GM19351 (cell line): ENCODE data around the gene KRTAP12-2.

ENCODE experiments used
- ATAC-seq: cut with Tn5 transposase; IDR thresholded peaks from one replicate; pipeline ENCODE4 v1.9.1; 2021; ENCODE audit warnings: mild to moderate bottlenecking, moderate library complexity; ENCODE audit not compliant: unreplicated experiment

KRTAP12-2 gene, protein sequence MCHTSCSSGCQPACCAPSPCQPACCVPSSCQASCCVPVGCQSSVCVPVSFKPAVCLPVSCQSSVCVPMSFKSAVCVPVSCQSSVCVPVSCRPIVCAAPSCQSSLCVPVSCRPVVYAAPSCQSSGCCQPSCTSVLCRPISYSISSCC

DNA sequence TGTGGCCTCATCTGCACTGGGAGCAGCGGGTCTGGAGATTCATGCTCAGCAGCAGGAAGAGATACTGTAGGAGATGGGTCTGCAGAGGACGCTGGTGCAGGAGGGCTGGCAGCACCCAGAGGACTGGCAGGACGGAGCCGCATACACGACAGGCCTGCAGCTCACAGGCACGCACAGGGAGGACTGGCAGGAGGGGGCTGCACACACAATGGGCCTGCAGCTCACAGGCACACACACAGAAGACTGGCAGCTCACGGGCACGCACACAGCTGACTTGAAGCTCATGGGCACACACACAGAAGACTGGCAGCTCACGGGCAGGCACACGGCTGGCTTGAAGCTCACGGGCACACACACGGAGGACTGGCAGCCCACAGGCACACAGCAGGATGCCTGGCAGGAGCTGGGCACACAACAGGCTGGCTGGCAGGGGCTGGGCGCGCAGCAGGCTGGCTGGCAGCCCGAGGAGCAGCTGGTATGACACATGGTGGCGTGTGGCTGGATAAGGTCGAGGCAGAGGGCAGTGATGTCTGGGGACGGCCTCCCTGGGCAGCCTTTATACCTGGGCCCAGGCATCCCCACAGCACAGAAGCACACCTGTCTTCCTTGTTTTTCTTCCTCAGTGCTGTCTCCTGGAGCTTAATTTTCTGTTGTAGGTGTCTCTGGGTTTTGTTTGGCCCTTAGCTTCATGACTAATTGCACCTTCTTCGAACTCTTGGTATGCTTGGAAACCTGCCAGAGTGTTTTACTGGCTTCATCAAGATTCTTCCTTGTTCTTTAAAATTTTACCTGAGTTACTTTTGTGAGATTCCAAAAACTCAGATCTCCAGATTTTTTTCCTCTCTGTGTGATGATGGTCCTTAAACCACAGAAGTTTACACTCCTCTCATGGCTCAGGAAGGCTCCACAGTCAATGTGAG lies at the start of gene KRTAP12-2:
Gene KRTAP12-2, minus strand, starts transcription at position 527 of the 920 bp plus-strand sequence. Its CDS starts 41 bp downstream, at position 486.
- no peak for ATAC-seq

DNA sequence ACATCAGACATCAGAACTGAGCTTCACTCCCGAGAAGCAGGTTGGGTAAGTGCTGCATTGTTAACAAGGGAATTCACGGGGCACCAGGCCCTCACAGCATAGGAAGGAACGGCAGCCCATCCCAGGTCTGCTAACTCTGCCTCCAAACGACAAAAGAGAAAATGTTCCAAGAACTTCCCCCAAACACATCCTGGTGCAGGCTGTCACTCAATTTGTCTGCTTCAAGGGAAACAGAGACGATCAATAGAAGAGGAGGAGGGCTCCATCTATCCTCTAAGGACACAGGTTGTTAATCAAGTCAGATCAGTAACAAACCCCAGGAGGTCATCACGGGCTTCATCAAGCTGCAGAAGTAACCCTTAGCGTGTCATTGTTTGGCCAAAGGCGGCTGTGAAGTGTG lies 48.2 kb upstream of the KRTAP12-2 start:
- ATAC-seq, result no peak

DNA sequence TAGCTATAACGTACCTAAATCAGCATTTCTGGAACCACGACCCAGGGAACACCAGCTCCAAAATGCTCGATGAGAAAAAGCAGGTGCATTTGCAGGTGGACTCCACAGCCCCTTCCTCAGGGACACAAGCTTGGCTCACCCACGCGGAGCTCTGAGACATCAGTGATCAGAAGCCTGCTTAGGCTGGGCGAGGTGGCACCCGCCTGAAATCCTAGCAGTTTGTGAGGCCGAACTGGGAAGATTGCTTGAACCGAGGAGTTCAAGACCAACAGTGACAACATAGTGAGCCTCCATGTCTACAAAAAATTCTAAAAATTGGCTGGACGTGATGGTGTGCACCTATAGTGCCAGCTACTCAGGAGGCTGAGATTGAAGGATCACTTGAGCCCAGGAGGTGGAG lies 47.1 kb upstream of the KRTAP12-2 start:
- ATAC-seq, result no peak

DNA sequence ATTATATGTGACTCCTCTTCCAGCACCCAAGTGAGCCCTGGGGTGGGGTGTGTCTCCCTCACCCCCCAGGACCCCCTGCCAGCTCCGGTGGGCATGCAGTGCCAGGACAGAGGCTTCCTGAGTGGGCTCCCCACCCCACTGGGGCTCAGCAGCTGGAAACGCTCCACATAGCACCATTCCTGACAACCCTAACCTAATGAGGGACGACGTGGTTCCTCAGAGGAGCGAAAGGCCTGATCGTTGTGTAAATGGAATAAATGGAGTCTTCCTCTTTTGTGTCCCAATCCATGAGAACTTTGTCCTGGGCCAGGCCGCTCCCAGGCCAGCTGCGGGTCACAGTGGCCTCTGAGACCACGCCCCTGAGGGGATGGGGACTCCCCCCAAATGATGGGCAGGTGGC lies 46.4 kb upstream of the KRTAP12-2 start:
- no peak for ATAC-seq

DNA sequence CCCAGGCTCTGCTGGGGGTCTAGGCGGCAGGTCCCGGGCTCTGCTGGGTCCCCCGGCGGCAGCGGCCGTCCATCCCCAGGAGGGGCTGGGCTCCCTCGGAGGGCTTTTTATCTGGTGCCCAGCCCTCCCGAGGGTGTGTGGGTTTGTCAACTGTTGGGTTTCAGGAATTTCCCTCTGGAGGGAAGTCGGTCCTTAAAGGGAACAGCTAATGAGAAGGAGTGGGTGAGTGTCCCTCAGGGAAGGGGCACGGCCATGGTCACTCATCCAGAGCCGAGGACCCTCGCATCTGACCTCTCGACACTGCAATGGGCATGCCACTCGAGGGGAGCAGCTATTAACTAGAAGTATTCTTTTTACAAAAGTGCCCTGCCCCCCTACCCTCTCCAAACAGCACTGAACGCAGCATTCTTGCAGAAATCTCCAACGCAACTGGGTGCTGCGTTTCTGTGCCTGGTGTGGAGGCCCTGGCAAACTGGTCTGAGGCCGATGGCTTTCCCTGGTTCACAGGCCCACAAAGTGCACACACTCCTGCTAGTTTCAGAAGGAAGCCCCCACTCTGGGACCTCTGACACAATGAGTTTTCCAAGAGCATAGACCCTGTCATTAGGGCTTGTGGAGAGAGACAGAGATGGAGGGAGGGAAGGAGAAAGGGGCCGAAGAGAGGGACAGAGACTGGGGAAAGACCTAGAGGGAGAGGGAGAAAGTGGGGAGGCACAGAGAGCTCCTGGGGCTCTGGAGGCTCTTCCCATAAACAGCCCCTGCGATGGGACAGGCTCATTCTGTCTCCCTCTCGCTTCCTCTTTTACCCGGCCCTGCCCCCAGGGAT lies 45.7 kb upstream of the KRTAP12-2 start:
- no peak for ATAC-seq

DNA sequence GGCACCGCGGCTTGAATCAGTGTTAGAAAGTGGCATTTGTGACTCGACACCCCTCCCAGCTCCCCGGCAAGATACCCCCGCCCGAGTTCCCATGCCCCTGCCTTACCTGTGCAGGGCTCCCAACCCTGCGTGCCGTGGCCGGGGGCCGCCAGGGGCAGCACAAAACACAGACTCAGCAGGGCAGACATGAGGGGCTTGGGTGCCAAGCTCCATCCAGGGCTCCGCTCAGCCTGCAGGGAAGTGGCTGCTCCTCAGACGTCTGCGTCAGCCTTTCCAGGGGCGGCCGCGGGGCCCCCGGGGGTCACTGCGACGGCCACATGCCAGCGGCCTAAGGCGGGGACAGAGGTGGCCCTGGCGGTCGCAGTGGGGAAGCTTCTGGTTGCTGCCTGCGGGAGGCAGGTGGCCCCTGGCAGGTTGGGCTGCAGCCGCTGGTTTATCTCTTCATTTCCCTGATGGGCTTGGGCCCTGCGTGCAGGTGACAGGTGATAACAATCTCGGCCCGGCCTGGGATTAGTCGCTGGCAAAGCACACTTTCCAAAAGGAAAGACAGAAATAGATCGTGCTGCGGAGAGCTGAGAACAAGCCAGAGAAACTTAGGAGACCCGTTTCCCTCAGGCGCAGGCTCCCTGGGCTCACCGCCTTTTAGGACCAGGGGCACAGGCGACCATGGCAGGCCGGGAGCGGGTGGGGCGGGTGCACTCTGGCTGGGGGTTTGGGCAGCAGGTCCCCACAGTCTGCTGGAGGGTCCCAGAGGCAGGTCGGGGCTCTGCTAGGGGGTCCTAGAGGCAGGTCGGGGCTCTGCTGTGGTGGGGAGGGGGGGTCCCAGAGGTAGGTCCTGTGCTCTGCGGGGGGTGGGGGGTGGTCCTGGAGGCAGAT lies 44.8 kb upstream of the KRTAP12-2 start, which contains the start of gene TSPEAR:
Gene TSPEAR, minus strand, starts transcription at position 246 of the 876 bp plus-strand sequence. Its CDS starts 58 bp downstream, at position 188.
- ATAC-seq, result no peak

DNA sequence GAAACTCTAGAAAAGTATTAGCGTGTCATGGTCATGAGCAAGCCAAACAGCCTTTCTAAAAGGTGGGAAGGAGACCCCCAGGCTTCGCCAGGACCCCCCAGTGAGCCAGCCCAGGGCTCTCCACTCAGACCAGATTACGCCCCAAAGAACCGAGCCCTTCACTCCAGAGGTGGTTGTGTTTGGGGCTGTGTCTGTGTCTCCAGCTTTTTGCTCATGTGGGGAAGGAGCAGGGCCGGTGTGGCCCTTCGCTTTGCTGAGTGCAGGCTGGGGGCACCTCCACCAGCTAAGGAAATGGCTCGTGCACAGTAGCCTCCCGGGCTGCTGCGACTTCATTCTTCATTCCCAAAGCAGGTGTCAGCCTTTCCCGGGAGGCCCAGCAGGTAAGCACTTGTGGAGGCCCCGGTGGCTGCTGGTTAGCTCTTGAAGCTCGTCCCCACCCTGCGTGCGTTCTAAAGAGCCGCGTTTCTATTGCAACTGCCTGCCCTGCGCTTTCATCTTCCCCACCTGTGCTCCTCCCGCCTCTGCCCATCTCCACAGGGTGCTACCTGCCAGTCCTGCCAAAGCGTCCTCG lies 44.1 kb upstream of the KRTAP12-2 start:
- ATAC-seq, result no peak

DNA sequence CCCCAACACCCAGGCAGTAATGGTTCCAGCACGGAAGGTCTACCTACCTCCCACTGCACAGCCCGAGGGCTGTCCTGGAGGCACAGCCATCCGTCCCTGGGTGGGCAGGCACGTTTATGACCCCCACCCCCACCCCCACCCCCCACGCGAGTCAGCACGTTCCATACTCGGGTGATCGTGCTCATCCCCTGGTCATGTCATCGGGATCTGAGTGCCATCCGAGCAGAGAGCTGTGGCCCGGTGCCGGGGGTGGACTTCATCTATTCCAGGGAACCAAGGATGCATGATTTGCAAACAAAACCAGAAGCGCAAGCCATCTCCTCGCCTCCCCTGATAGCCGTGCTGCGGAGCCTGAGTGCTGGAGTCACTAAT lies 43.6 kb upstream of the KRTAP12-2 start:
- ATAC-seq, result no peak

DNA sequence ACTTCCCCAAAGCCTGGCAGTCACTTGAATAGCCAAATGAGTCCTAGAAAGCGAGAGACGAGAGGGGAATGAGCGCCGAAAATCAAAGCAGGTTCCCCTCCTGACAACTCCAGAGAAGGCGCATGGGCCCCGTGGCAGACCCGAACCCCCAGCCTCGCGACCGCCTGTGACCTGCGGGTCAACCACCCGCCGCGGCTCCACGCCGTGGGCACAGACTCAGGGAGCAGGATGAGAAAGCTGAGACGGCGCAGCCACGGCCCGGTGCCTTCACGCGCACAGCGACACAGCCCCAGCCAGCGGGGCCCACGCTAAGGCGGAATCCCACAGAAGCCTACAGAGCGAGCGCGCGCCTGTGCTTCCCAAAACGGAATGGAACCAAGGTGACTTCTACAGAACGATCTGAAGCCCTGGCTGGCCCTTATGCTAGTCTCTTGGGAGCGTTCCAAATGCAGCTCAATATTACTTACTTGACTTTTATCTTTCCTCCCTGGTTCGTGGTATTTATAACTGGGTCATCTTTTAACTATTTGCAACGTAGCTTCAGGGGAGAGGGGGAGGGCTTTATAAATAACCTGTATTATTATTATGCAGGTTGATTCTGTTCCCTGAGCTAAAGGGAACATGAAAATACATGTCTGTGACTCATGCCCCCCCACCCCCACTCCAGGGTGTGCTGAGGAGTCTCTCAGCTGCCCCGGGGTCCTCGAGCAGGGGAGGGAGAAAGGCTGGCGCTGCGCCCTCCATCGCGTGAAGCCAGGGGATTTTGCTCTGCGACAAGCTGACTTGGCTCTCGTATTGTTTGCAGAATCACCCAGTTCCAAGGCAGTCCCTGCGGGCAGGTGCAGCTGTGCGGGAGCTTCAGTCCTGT lies 42.9 kb upstream of the KRTAP12-2 start:
- no peak for ATAC-seq

DNA sequence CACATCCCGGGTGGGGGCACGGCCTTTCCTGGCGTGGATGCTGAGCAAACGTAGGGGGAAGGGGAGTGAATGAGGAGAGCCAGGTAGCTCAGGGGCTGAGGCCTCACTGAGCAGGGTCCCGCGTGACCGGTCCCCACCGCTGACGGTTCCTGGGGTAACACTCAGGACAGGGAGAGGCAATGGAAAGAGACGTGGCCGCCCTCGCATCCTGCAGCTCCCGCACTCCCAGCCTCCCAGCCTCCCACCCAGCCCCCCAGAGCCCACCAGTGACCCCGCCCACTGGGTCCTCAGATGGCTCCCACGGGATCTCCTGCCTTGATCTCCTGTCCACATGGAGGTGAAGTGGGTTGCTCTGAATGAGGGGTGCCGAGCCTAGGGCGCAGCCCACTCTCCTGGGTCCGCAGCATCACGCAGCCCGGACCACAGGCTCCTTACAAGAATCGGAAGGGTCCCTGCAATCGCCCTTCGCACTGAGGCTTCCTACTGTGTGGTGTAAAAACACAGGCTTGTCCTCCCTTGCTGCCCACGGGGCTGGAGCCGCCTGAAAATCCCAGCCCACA lies 42.2 kb upstream of the KRTAP12-2 start:
- no peak for ATAC-seq

DNA sequence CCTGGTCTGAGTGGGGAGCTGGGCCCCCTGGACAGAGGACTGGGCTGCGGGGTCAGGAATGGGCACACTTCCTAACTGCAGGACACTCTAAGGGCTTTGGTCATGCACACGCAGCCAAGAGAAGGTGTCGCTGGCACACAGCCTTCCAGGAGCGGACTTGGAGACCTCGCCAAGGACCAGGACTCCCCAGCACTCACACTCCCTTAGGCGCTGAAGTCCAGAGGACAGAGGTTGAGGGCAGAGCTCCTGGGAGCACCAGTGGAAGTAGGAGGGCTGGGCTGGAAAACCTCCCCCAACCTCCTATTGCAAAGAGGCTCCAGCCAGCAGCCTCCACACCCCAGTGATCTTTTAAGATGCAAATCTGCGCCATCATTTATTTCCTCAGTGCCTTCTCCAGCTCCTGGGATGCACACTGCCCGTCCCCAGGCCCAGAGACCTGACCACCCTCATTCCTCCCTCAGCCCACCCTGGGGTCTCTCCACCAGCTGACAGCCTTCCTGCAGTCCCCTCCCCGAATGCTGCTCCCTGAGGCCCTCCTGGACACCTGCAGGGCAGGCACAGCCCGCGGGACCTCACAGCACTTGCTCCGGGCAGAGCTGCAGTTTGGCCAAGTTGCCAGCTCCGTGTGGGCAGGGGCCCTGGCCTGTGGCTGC lies 41.6 kb upstream of the KRTAP12-2 start:
- ATAC-seq, result no peak

DNA sequence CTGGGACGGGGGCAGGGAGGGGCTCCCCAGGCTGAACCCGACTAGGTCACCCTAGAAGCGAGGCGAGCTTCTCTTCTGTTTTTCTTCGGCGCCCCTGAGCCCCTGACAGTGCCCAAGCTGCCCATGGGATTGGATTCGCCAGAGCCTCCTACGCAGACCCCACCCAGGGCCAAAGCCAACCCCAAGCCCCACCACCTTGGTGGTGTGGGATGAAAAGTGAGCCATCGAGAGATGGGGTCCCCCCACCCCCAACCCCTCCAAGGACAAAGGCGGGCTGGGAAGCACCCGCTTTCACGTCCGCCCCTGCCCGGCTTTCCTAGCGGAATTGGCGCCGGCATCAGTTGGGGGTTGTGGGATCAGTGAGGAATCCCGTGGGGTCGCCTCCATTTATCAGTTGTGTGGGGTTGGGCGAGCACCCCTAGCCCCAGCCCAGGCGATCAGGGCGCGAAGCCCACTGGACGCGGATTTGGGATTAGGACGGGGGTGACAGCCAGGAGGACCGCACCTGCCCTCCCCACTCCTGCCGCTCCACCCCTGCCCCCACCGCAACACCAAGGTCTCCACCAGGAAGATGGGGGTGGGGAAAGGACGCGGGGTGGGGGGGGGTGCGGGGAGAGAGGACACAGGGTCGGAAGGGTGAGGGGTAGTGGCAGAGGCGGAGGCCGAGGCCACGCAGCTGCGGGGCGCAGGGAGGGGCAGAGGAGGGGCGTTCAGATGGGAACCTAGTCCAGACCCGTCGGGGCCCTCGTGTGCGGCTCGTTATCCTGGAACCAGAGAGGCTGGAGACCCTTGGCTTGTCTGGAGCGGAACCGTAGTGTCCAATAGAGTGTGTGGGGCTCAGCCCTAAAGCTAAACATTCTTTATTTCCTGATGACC lies 40.2 kb upstream of the KRTAP12-2 start:
- no peak for ATAC-seq

DNA sequence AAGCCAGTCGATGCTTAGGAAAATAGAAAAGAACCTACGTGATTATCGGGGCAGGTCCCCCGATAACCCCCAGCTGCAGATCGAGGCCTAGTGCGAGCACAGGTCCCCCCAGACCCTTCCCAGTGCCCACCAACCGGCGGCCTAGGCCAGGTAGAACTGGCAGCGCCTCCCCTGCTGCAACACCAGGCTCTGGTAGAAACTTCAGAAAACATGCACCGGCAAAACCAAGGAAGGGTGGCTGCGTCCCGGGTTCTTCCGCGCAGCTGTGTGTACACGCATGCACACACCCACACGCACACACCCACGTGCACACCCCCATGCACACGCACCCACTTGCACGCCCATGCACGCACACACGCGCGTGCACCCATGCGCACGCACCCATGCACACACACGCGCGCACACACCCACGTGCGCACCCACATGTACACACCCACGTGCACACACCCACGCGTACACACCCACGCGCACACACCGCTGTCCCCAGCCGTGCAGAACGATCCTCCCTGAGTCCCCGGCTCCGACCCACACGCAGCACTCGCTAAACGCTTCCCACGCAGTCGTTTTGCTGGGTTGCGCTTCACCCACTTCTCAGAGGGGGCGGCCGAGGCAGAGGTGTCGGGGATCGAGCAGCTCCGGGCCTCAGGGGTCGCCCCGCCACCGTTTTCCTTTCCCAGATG lies 39.4 kb upstream of the KRTAP12-2 start:
- ATAC-seq, result no peak

DNA sequence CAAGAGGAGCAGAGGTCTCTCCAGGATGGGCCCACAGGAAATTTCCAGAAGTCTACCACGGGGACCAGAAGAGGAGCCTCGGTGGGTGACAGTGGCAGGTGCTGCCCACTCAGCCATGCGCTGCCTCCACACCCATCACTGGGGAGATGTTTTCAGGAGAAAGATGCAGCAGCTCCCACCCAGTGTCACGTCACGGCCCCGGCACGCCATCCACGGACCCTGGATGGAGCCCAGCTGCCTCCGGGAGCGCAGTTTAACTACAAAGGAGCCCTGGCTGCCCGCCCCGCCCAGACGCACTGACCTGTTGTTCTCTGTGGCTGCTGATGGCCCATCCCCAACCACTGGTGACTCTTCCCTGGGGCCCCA lies 37.9 kb upstream of the KRTAP12-2 start:
- no peak for ATAC-seq

DNA sequence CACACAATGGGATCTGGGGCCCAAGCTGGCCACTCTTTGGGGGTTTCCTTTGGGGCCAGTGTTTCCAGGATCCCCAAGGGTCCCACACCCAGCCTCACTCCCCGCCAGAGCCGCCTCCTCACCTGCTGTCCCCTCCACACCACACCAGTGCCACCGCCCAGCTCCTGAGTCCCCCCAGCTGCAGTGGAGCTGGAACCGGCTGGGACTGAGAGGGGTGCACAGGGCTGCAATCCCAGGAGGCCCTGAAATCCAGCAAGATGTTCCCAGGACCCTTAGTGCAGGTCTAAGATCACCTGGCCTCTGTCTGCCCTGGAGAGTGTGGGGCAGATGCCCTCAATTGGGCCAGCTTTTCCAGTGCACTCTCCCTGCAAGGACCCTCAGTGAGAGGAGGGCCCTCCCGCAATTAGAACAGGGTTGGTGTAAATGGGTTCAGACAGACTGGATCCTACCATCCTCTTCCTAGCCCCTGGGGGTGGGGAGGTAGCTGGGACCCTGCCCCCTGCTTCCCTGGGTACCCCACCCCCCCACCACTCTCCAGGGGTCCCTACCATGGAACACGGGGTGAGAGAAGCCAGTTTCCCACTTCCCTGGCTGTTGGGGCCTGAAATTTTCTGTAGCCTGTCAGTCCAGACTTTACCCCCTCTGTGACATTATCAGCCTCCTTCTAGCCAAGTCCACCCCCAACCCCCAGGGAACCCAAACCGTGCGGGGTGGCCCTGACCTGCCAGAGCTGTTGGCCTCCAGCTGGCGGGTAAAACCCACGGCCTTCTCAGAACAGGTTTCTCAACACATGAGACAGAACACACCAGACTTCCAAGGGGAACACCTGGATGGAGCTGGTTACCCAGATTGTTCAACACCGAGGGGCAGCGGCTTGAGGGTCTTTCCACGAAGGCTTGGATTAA lies 37.3 kb upstream of the KRTAP12-2 start:
- no peak for ATAC-seq
